ENCODE results near the gene MAPKAPK2. TPM values are rescaled to one million over a fixed set of nuclear protein-coding genes. Genes with fewer than 3 reads are reported as not detected.

The MAPKAPK2 gene
- total and polyA plus RNA-seq, 2 donors (not counting 1 experiment from before 2014, with no cell fraction given) = 60.3 to 85.8 TPM

DNA sequence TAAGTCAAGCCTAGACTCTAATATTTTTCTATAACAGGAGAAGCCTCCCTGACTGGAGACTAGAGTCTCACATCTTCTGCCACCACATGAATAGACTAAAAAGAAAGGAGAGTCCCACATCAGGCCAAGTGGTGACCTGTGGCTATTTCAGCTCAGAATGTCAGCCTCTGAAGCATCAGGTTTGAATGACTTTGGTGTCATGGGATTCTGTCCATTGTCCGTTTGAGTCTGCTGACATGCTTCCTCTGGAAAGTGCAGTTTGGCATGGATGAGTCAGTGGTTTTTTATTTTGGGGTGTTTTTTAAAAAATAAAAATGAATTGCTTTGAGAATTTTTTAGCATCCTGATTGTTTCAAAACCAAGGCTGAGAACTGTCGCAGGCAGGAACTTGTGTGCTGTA, 29.9 kb upstream of the MAPKAPK2 start:
- no peak overlapping the region for H3K27ac Mint-ChIP-seq
- WGBS (ENCODE audit: insufficient coverage) = 75% methylated on average over 2 of the region's 2 CpGs
- Histone ChIP-seq H3K9me3 (ENCODE audit: control extremely low read depth in 1 of 3, control insufficient read depth in 2 of 3, insufficient read depth in 1 of 3, low read length in 2 of 3) (no peaks in the 10 kb centered on the region), H3K36me3 (replicated peaks in 1 of 2; ENCODE audit: control extremely low read depth in 1 of 2, control insufficient read depth in 1 of 2, extremely low read depth in 1 of 2, insufficient read depth in 2 of 2, low read length in 1 of 2) (no peaks in the 10 kb centered on the region), H3K79me2 (ENCODE audit: control insufficient read depth, insufficient read depth, low read length) (no peaks in the 10 kb centered on the region), H3K4me3 (ENCODE audit: control extremely low read depth in 1 of 5, extremely low read depth in 1 of 5, insufficient read depth in 1 of 5, low read depth in 2 of 5, low read length in 4 of 5) (no peak overlapping the region), H3K4me2 (replicated peaks; ENCODE audit: low read depth, low read length, poor library complexity, severe bottlenecking) (no peak overlapping the region), H4K20me1 (ENCODE audit: control insufficient read depth, insufficient read depth, low read length, poor library complexity, severe bottlenecking) (no peaks in the 10 kb centered on the region), H3K9ac (ENCODE audit: low read length) (no peak overlapping the region), H3K27me3 (replicated peaks in 1 of 4; ENCODE audit: control extremely low read depth in 1 of 4, control insufficient read depth in 3 of 4, insufficient read depth in 4 of 4, low read length in 3 of 4) (peaks cover 0 to 20% (median 8%) of the 10 kb centered on the region in 4 experiments), H3K4me1 (ENCODE audit: control insufficient read depth in 2 of 2, insufficient read depth in 2 of 2, low read length in 2 of 2) (peaks cover 13 to 15% of the 10 kb centered on the region in 2 donors), H2AFZ (ENCODE audit: insufficient read depth, low read depth, low read length, poor library complexity, severe bottlenecking) (no peak overlapping the region), H3K27ac (ENCODE audit: low read length in 2 of 2) (no peak overlapping the region)
- peaks cover 14% of the 10 kb centered on the region for H3K4me1 Mint-ChIP-seq
- CTCF ChIA-PET = interaction anchor here (2.4 to 18.6 kb wide), 3 partner anchors 9 to 327 kb away, joined by 14 to 215 read pairs (median 81); partner anchors contain the start of gene DYRK3
- TF ChIP-seq CTCF (IDR thresholded peaks at IDR 0.05) = no peak
- TF ChIP-seq EZH2 (IDR thresholded peaks at IDR 0.05; ENCODE audit: borderline replicate concordance, insufficient read depth, low read depth, low read length, poor library complexity, severe bottlenecking) = no peak
- POLR2A ChIA-PET = no interaction called here
- H3K9me3 Mint-ChIP-seq (ENCODE audit: insufficient read depth) = no peaks in the 10 kb centered on the region
- intact Hi-C loops (cut with micrococcal nuclease) = no loop called here
- H3K4me3 Mint-ChIP-seq = no peak overlapping the region
- ATAC-seq (ENCODE audit: low read depth) = no peak
- H3K27me3 Mint-ChIP-seq = peaks cover 17% of the 10 kb centered on the region
- DNase-seq = no peak

DNA sequence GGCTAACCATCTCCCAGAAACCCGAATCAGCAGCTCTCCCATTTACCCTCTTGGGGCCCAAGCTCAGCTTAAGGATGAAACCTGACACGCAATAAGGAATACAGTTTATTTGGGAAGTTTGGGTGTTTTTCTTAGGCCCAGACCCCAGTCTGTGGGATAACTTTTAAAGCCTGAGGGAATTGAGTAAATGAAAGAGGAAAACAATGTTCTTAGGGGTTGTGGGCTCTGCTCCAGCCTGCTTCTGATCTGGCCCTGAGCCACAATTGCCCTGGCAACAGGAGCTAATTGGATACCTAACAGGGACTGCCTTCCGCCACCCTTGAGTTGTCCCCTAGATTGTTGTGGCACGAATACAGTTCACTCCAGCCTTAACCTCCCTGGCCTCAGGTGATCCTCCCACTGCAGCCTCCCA, 29.2 kb upstream of the MAPKAPK2 start:
- intact Hi-C loops (cut with micrococcal nuclease) = no loop called here
- H3K27ac Mint-ChIP-seq = no peak overlapping the region
- H3K4me1 Mint-ChIP-seq = peaks cover 14% of the 10 kb centered on the region
- ChIA-PET POLR2A (interaction anchor here (0.6 kb wide), 1 partner anchor 86 kb away, joined by 4 read pairs; no protein-coding TSS in a partner anchor), CTCF (interaction anchor here (0.8 to 18.6 kb wide), 7 partner anchors 8 to 326 kb away, joined by 3 to 215 read pairs (median 3); partner anchors contain the start of gene DYRK3)
- no peak for ATAC-seq (ENCODE audit: low read depth)
- no peaks in the 10 kb centered on the region for H3K9me3 Mint-ChIP-seq (ENCODE audit: insufficient read depth)
- no peak for TF ChIP-seq EZH2 (IDR thresholded peaks at IDR 0.05; ENCODE audit: borderline replicate concordance, insufficient read depth, low read depth, low read length, poor library complexity, severe bottlenecking)
- no peak for TF ChIP-seq CTCF (IDR thresholded peaks at IDR 0.05)
- Histone ChIP-seq H3K27ac (ENCODE audit: low read length in 2 of 2) (no peak overlapping the region), H2AFZ (ENCODE audit: insufficient read depth, low read depth, low read length, poor library complexity, severe bottlenecking) (no peak overlapping the region), H3K4me3 (ENCODE audit: control extremely low read depth in 1 of 5, extremely low read depth in 1 of 5, insufficient read depth in 1 of 5, low read depth in 2 of 5, low read length in 4 of 5) (no peak overlapping the region), H3K4me1 (ENCODE audit: control insufficient read depth in 2 of 2, insufficient read depth in 2 of 2, low read length in 2 of 2) (peaks cover 13 to 15% of the 10 kb centered on the region in 2 donors), H3K27me3 (replicated peaks in 1 of 4; ENCODE audit: control extremely low read depth in 1 of 4, control insufficient read depth in 3 of 4, insufficient read depth in 4 of 4, low read length in 3 of 4) (peaks cover 0 to 24% (median 8%) of the 10 kb centered on the region in 4 experiments), H3K4me2 (replicated peaks; ENCODE audit: low read depth, low read length, poor library complexity, severe bottlenecking) (no peak overlapping the region), H3K9ac (ENCODE audit: low read length) (no peak overlapping the region), H4K20me1 (ENCODE audit: control insufficient read depth, insufficient read depth, low read length, poor library complexity, severe bottlenecking) (no peaks in the 10 kb centered on the region), H3K36me3 (replicated peaks in 1 of 2; ENCODE audit: control extremely low read depth in 1 of 2, control insufficient read depth in 1 of 2, extremely low read depth in 1 of 2, insufficient read depth in 2 of 2, low read length in 1 of 2) (no peaks in the 10 kb centered on the region), H3K9me3 (ENCODE audit: control extremely low read depth in 1 of 3, control insufficient read depth in 2 of 3, insufficient read depth in 1 of 3, low read length in 2 of 3) (no peaks in the 10 kb centered on the region), H3K79me2 (ENCODE audit: control insufficient read depth, insufficient read depth, low read length) (no peaks in the 10 kb centered on the region)
- 100% methylated on average over 2 of the region's 4 CpGs for WGBS (ENCODE audit: insufficient coverage)
- H3K27me3 Mint-ChIP-seq = peaks cover 17% of the 10 kb centered on the region
- DNase-seq = no peak
- no peak overlapping the region for H3K4me3 Mint-ChIP-seq
